Gastrocnemius medialis (tissue), 4 donors: Measurements from ENCODE around the gene SDK2. TPM values are rescaled to one million over a fixed set of nuclear protein-coding genes. Genes with fewer than 3 reads are reported as not detected.

Experiments used
- ATAC-seq, 2 donors: fragments of 150-250 bp; one replicate each; pipeline ENCODE4 v1.9.1; 2016
- DNase-seq, 2 donors: peaks; one replicate each; pipeline ENCODE4 v3.0.0-alpha.2; 2019
- H3K27ac ChIP-seq, 4 donors: fragments of 200-600 bp; sonication (generic); 1 replicate in 1 of 4; 2 replicates in 3 of 4; pipeline ENCODE4 v1.5.1; 2016 to 2018; ENCODE audit warnings: mild to moderate bottlenecking in 2 of 4, moderate library complexity in 1 of 4
- H3K27me3 ChIP-seq, 3 donors: fragments of 200-600 bp; sonication (generic) in 2 of 3; 1 replicate in 1 of 3; 2 replicates in 2 of 3; pipeline versions ENCODE4 v1.5.1 to v1.6.0; 2016 to 2019; ENCODE audit warnings: mild to moderate bottlenecking in 1 of 3, moderate library complexity in 1 of 3
- H3K36me3 ChIP-seq, 2 donors: fragments of 200-600 bp; sonication (generic) in 1 of 2; one replicate each; pipeline ENCODE4 v1.5.1; 2017 to 2018
- H3K4me1 ChIP-seq, 2 donors: fragments of 200-600 bp; sonication (generic) in 1 of 2; one replicate each; pipeline ENCODE4 v1.5.1; 2016 to 2017; ENCODE audit warnings: mild to moderate bottlenecking in 2 of 2
- H3K4me3 ChIP-seq, 4 donors: fragments of 200-600 bp; sonication (generic) in 3 of 4; 1 replicate in 1 of 4; 2 replicates in 3 of 4; pipeline ENCODE4 v1.5.1; 2016 to 2019; ENCODE audit warnings: mild to moderate bottlenecking in 2 of 4
- H3K9me3 ChIP-seq, 3 donors: fragments of 200-600 bp; sonication (generic) in 2 of 3; 1 replicate in 1 of 3; 2 replicates in 2 of 3; pipeline ENCODE4 v1.5.1; 2016 to 2019
- POLR2A ChIP-seq, 2 donors: fragments of 450-650 bp; IDR thresholded peaks; one replicate each; pipeline ENCODE4 v1.6.1; 2017; ENCODE audit warnings: antibody characterized with exemption in 2 of 2, mild to moderate bottlenecking in 2 of 2, moderate library complexity in 2 of 2
- in situ Hi-C, 4 donors: fragments of 200-750 bp; cut with MboI; loops; one replicate each; pipeline versions ENCODE4 v1.15.0 to v1.8.0; 2017; ENCODE audit warnings: low sequenced_read_pairs in 4 of 4
- intact Hi-C: fragments of 100-400 bp; cut with DNase I; formaldehyde crosslinking; loops from one replicate; pipeline ENCODE4 v1.15.1; 2023; ENCODE audit warnings: low total_unique reads
- total RNA-seq, 4 donors: library from RNA; depleted of rRNA; stranded (reverse); fragments of >200 nt; gene quantifications; one replicate each; pipeline versions ENCODE4 v1.1.0 to v1.2.3, GENCODE V29; 2016
- TF ChIP-seq, protein P1 (sequence below), 5 experiments: fragments of 450-650 bp in 3 of 5; fragments of 200-600 bp in 2 of 5; sonication (generic) in 2 of 5; IDR thresholded peaks in 4 of 5; conservative IDR thresholded peaks in 1 of 5; 1 replicate in 4 of 5; 2 replicates in 1 of 5; pipeline ENCODE4 v1.5.1; 2016 to 2019; ENCODE audit warnings: antibody characterized with exemption in 5 of 5, mild to moderate bottlenecking in 3 of 5, moderate library complexity in 3 of 5

The SDK2 gene
- total RNA-seq, 4 donors from 2014 or later: 0.02 to 0.31 (median 0.13) TPM

DNA sequence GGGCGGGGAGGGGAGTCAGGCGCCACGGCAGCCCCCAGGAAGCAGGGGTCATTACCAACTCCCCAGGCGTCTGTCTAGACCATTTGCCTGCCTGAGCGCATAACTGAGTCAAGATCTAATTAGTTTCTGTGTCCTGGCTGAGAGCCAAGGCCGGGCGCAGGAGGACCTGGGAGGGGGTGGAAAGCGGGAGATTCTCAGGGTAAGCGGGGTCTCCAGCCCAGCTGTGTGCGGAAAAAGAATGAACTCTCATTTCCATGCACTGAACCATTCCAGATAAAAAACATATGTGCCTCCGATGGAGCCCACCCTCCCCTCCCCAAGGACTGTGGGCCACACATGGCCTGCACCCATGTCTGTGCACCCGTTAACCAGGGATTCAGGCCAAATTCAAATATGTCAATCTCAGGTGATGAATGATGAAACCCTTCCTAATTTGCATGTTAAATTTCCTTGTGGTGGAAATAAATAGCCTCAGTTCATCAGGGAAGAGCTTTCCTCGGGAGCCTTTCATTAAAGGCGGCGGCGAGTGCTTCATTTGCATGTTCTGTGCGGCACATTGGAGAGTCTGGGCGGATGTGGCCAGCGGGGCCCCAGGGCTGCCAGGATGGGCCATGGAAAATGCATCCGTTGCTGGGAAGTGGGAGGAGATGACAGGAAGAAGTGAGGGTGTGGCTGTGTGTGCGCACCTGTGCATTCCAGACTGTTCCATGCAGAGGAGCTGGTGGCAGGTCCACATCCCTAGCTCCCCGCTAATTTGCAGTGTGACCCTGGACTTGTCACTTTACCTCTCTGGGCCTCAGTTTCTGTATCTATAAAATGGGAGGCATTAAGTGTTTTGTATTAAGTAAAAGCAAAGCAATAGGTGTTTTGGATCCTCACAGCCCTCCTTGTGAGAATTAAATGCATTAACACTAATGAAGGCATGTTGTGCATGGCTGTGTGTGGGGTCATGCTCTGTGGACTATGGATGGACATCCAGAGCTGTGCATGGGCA lies 151.1 kb downstream of the SDK2 start:
- no peaks in the 10 kb centered on the region for H3K4me1 ChIP-seq
- H3K9me3 ChIP-seq: no peaks in the 10 kb centered on the region
- in situ Hi-C loops: loop anchor here in 1 of 4 donors (10.0 kb wide), 1 partner anchor 62 kb away; no protein-coding TSS in a partner anchor
- no peaks in the 10 kb centered on the region for H3K36me3 ChIP-seq
- DNase-seq (no peak), ATAC-seq (no peak)
- intact Hi-C loops: no loop called here
- H3K27me3 ChIP-seq: no peaks in the 10 kb centered on the region
- TF ChIP-seq, protein P1, sequence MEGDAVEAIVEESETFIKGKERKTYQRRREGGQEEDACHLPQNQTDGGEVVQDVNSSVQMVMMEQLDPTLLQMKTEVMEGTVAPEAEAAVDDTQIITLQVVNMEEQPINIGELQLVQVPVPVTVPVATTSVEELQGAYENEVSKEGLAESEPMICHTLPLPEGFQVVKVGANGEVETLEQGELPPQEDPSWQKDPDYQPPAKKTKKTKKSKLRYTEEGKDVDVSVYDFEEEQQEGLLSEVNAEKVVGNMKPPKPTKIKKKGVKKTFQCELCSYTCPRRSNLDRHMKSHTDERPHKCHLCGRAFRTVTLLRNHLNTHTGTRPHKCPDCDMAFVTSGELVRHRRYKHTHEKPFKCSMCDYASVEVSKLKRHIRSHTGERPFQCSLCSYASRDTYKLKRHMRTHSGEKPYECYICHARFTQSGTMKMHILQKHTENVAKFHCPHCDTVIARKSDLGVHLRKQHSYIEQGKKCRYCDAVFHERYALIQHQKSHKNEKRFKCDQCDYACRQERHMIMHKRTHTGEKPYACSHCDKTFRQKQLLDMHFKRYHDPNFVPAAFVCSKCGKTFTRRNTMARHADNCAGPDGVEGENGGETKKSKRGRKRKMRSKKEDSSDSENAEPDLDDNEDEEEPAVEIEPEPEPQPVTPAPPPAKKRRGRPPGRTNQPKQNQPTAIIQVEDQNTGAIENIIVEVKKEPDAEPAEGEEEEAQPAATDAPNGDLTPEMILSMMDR (IDR thresholded peaks at IDR 0.05 in 4 of 5, conservative IDR thresholded peaks at IDR 0.05 in 1 of 5): no peak
- TF ChIP-seq POLR2A (IDR thresholded peaks at IDR 0.05): no peak
- no peak overlapping the region for H3K4me3 ChIP-seq
- no peak overlapping the region for H3K27ac ChIP-seq

DNA sequence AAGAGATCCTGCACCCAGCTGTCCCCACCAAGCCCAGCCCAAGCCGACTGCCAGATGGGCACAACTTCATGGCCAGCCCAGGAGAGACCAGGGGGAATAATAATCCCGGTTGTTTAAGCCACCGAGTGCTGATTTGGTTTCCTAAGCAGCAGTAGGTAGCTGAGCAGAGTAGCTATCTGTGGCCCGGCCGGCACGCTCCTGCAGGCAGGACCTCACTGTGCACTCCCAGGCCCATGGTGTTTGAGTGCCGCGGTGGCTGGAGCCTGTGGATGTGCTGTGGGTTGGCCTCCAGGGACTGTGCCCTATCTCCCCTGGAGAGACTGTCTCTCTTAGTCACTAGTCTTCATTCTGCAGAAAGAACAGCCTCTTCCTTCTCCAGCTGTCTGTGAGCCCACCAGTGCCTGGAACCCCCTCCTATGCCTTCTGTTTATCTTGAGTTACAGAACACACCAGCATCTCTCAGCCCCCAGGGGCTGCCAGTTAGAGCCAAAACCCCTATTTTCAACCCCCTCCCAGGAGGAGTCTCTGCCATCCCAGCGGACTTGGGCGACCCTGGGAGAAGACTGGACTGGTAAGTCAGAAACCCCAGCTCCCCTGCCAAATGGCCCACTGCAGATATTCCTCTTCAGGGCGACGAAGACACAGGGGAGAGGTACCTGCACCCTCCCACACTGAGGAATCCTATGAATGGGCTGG lies 152.0 kb downstream of the SDK2 start:
- intact Hi-C loops (no loop called here), in situ Hi-C loops (loop anchor here in 1 of 4 donors (10.0 kb wide), 1 partner anchor 63 kb away; no protein-coding TSS in a partner anchor)
- no peaks in the 10 kb centered on the region for H3K4me1 ChIP-seq
- H3K9me3 ChIP-seq: no peaks in the 10 kb centered on the region
- H3K4me3 ChIP-seq: no peak overlapping the region
- no peaks in the 10 kb centered on the region for H3K36me3 ChIP-seq
- DNase-seq: no peak
- TF ChIP-seq POLR2A (IDR thresholded peaks at IDR 0.05): no peak
- TF ChIP-seq, protein P1 (IDR thresholded peaks at IDR 0.05 in 4 of 5, conservative IDR thresholded peaks at IDR 0.05 in 1 of 5): no peak
- no peak overlapping the region for H3K27ac ChIP-seq
- no peaks in the 10 kb centered on the region for H3K27me3 ChIP-seq
- ATAC-seq: no peak

DNA sequence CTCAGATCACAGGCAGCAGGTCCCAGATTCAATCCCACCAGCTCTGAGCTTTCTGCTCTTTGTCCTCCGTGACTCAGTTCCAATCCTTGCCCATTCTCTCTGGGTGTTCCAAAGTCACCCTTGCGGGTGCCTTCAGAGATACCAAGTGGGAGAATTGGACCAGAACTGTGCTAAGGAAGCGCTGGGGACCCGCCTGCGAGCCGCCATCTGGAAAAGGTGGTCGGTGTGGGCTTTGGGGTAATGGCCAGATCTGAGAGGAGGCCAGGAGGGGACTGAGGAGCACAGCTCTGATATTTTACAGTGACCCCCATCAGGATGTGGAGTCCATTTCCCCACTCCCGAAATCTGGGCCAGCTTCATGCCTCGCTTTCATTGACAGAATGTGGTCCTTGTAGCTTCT lies 152.6 kb downstream of the SDK2 start:
- Histone ChIP-seq H3K4me1 (no peaks in the 10 kb centered on the region), H3K4me3 (no peak overlapping the region), H3K9me3 (no peaks in the 10 kb centered on the region), H3K36me3 (no peaks in the 10 kb centered on the region), H3K27ac (no peak overlapping the region), H3K27me3 (no peaks in the 10 kb centered on the region)
- TF ChIP-seq, protein P1 (IDR thresholded peaks at IDR 0.05 in 4 of 5, conservative IDR thresholded peaks at IDR 0.05 in 1 of 5): no peak
- no peak for TF ChIP-seq POLR2A (IDR thresholded peaks at IDR 0.05)
- intact Hi-C loops (no loop called here), in situ Hi-C loops (loop anchor here in 1 of 4 donors (10.0 kb wide), 1 partner anchor 63 kb away; no protein-coding TSS in a partner anchor)
- DNase-seq (no peak), ATAC-seq (no peak)

DNA sequence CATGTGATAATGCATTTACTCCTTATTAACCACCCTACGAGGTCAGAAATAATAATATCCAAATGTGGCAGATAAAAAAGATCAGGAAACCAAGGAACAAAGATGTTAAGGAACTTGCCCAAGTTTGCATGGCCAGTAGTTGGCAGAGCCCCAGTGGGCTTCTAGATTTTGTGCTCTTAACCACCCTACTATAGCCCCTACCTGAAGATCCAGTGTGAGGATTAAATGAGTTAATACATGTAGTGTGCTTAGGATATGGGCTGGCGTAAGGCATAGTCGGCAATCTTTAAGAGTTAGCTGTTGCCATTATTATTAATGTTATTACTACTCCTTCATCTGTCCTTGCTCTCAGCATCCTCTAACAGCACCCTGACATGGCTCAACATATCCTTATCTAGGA lies 153.4 kb downstream of the SDK2 start:
- in situ Hi-C loops (loop anchor here in 1 of 4 donors (10.0 kb wide), 1 partner anchor 64 kb away; no protein-coding TSS in a partner anchor), intact Hi-C loops (no loop called here)
- Histone ChIP-seq H3K27me3 (no peaks in the 10 kb centered on the region), H3K4me3 (no peak overlapping the region), H3K4me1 (no peaks in the 10 kb centered on the region), H3K27ac (no peak overlapping the region), H3K9me3 (no peaks in the 10 kb centered on the region), H3K36me3 (no peaks in the 10 kb centered on the region)
- no peak for DNase-seq
- no peak for TF ChIP-seq POLR2A (IDR thresholded peaks at IDR 0.05)
- TF ChIP-seq, protein P1 (IDR thresholded peaks at IDR 0.05 in 4 of 5, conservative IDR thresholded peaks at IDR 0.05 in 1 of 5): no peak
- no peak for ATAC-seq
